ENCODE measurements around the gene DNAJC3.

DNA sequence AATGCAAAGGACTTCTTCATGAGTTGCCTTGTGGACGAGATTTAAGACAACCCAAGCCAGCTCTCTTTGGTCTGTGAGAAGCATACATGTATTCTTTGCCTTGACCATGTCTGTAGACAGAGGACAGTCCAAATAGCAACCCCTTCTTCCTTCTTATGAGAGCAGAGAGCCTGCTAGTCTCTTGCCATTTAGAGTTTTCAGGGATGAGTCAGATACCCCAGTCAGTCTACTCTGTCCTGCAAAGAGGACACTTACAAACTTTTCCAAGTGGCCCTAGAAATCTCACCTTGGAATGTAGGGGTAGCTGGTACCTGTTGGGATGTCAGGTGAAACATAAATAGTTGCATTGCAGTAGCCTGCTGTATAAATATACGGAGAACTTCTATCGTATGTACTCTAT lies 36.7 kb downstream of the DNAJC3 start:
- TF ChIP-seq REST (IDR thresholded peaks at IDR 0.05; ENCODE audit: insufficient read depth in 1 of 2, low read depth in 2 of 2, low read length in 1 of 2): no peak
- TF ChIP-seq, protein P1, sequence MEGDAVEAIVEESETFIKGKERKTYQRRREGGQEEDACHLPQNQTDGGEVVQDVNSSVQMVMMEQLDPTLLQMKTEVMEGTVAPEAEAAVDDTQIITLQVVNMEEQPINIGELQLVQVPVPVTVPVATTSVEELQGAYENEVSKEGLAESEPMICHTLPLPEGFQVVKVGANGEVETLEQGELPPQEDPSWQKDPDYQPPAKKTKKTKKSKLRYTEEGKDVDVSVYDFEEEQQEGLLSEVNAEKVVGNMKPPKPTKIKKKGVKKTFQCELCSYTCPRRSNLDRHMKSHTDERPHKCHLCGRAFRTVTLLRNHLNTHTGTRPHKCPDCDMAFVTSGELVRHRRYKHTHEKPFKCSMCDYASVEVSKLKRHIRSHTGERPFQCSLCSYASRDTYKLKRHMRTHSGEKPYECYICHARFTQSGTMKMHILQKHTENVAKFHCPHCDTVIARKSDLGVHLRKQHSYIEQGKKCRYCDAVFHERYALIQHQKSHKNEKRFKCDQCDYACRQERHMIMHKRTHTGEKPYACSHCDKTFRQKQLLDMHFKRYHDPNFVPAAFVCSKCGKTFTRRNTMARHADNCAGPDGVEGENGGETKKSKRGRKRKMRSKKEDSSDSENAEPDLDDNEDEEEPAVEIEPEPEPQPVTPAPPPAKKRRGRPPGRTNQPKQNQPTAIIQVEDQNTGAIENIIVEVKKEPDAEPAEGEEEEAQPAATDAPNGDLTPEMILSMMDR (IDR thresholded peaks at IDR 0.05): no peak

Data from Panc1 (cell line).